DOHH2 (cell line): ENCODE results near the gene CALM3.

ENCODE experiments used
- CTCF ChIP-seq: fragments of 200-600 bp; sonication (generic); IDR thresholded peaks from one replicate; pipeline ENCODE4 v1.5.1; 2014; ENCODE audit warnings: antibody characterized with exemption, mild to moderate bottlenecking, low read depth, low read length; ENCODE audit not compliant: poor library complexity, severe bottlenecking
- EZH2phosphoT487 ChIP-seq: fragments of 200-600 bp; sonication (generic); IDR thresholded peaks from 2 replicates; pipeline ENCODE4 v1.6.1; 2017; ENCODE audit warnings: borderline replicate concordance, mild to moderate bottlenecking, antibody characterized with exemption, low read length, moderate library complexity, mixed read lengths

- TF ChIP-seq CTCF (peak; percentile 90), EZH2phosphoT487 (no peak)
Observed at GRCh38 chr19:46614114-46614722, 13.1 kb downstream of the CALM3 start.
